IMR-90 (cell line): ENCODE measurements around the gene FNDC10. TPM values are rescaled to one million over a fixed set of nuclear protein-coding genes. Genes with fewer than 3 reads are reported as not detected.

Source experiments
- ATAC-seq: fragments of 200-7000 bp; cut with Tn5 transposase; 2 replicates; pipeline ENCODE4 v1.9.1; 2020; ENCODE audit warnings: low read depth, mild to moderate bottlenecking, moderate library complexity
- BruUV-seq: library from RNA; stranded (reverse); fragments of 400-500 nt; replicated peaks from 2 replicates; lab custom pipeline; 2021; lab: Mats Ljungman, UMichigan
- CTCF ChIA-PET: fragments of 300-600 bp; formaldehyde crosslinking; extraction: SDS; loops from one replicate; lab custom pipeline; 2021; ENCODE audit warnings: antibody characterized with exemption; lab: Yijun Ruan, JAX
- POLR2A ChIA-PET: fragments of 300-600 bp; sonication (Branson Sonifier 250); formaldehyde crosslinking; loops from one replicate; lab custom pipeline; 2022; ENCODE audit warnings: antibody characterized with exemption; ENCODE audit not compliant: unreplicated experiment; lab: Charles Lee
- DNase-seq: peaks from one replicate; pipeline ENCODE4 v3.0.0; 2013
- H2AFZ ChIP-seq: replicated peaks from 2 replicates; pipeline ENCODE3; 2013; ENCODE audit warnings: low read length, mild to moderate bottlenecking; ENCODE audit not compliant: poor library complexity
- H2AK5ac ChIP-seq: 2 replicates; pipeline ENCODE4 v1.6.1; 2013; ENCODE audit warnings: low read depth, low read length, inconsistent platforms
- H2AK9ac ChIP-seq: replicated peaks from 2 replicates; pipeline ENCODE3; 2013; ENCODE audit warnings: mild to moderate bottlenecking, low read depth, low read length, moderate library complexity; ENCODE audit not compliant: poor library complexity
- H2BK120ac ChIP-seq: 2 replicates; pipeline ENCODE4 v1.6.1; 2013; ENCODE audit warnings: low read depth, low read length, inconsistent platforms
- H2BK15ac ChIP-seq: 3 replicates; pipeline ENCODE4 v1.6.1; 2013; ENCODE audit warnings: low read depth, low read length, inconsistent platforms
- H2BK20ac ChIP-seq: 2 replicates; pipeline ENCODE4 v1.6.1; 2013; ENCODE audit warnings: low read depth, mild to moderate bottlenecking, inconsistent platforms, low read length, moderate library complexity
- H2BK5ac ChIP-seq: 2 replicates; pipeline ENCODE4 v1.6.1; 2013; ENCODE audit warnings: mild to moderate bottlenecking, low read depth, low read length, inconsistent platforms; ENCODE audit not compliant: poor library complexity, severe bottlenecking
- H3K14ac ChIP-seq: replicated peaks from 2 replicates; pipeline ENCODE4 v1.6.1; 2013; ENCODE audit warnings: low read depth, low read length, inconsistent platforms
- H3K18ac ChIP-seq: 2 replicates; pipeline ENCODE4 v1.6.1; 2013; ENCODE audit warnings: low read depth, low read length, control low read depth
- H3K23ac ChIP-seq: 2 replicates; pipeline ENCODE4 v1.6.1; 2013; ENCODE audit warnings: low read depth, low read length, inconsistent platforms
- H3K27ac ChIP-seq: 2 replicates; pipeline ENCODE4 v1.5.1; 2013; ENCODE audit warnings: mild to moderate bottlenecking, control low read depth, low read length; ENCODE audit not compliant: insufficient read depth
- H3K27me3 ChIP-seq: 2 replicates; pipeline ENCODE4 v1.6.1; 2013; ENCODE audit warnings: low read length; ENCODE audit not compliant: control insufficient read depth, insufficient read depth
- H3K36me3 ChIP-seq: 2 replicates; pipeline ENCODE4 v1.6.1; 2013; ENCODE audit warnings: low read length, mixed read lengths; ENCODE audit not compliant: control insufficient read depth, insufficient read depth
- H3K4ac ChIP-seq: 2 replicates; pipeline ENCODE4 v1.6.1; 2013; ENCODE audit warnings: low read depth, low read length, inconsistent platforms
- H3K4me1 ChIP-seq: 2 replicates; pipeline ENCODE4 v1.6.1; 2013; ENCODE audit warnings: low read length, mixed read lengths; ENCODE audit not compliant: control insufficient read depth, insufficient read depth
- H3K4me2 ChIP-seq: 2 replicates; pipeline ENCODE4 v1.6.1; 2013; ENCODE audit warnings: low read depth, mild to moderate bottlenecking, control low read depth, low read length, moderate library complexity
- H3K4me3 ChIP-seq: 2 replicates; pipeline ENCODE4 v1.5.1; 2013; ENCODE audit warnings: low read depth, mild to moderate bottlenecking, control low read depth, low read length, moderate library complexity; ENCODE audit not compliant: insufficient read depth
- H3K56ac ChIP-seq: 2 replicates; pipeline ENCODE4 v1.6.1; 2013; ENCODE audit warnings: low read length, inconsistent platforms; ENCODE audit not compliant: insufficient read depth; ENCODE audit errors: extremely low read depth
- H3K79me1 ChIP-seq, 2 experiments: 2 replicates each; pipeline ENCODE4 v1.6.1; 2013; ENCODE audit warnings: low read length in 2 of 2, inconsistent platforms in 1 of 2, low read depth in 1 of 2
- H3K9ac ChIP-seq: 2 replicates; pipeline ENCODE4 v1.6.1; 2013; ENCODE audit warnings: low read depth, low read length, control low read depth
- H3K9me1 ChIP-seq: 2 replicates; pipeline ENCODE4 v1.6.1; 2013; ENCODE audit warnings: low read length, inconsistent platforms; ENCODE audit not compliant: insufficient read depth
- H3K9me3 ChIP-seq: 2 replicates; pipeline ENCODE4 v1.6.1; 2013; ENCODE audit warnings: low read length; ENCODE audit not compliant: control insufficient read depth, insufficient read depth
- H4K20me1 ChIP-seq: 2 replicates; pipeline ENCODE4 v1.6.1; 2013; ENCODE audit warnings: low read length, inconsistent platforms; ENCODE audit not compliant: insufficient read depth
- H4K5ac ChIP-seq: 2 replicates; pipeline ENCODE4 v1.6.1; 2013; ENCODE audit warnings: mild to moderate bottlenecking, low read depth, low read length, control low read depth
- H4K8ac ChIP-seq, 2 experiments: 2 replicates each; pipeline ENCODE4 v1.6.1; 2013; ENCODE audit warnings: low read depth in 2 of 2, low read length in 2 of 2, control low read depth in 1 of 2, inconsistent platforms in 1 of 2
- H4K91ac ChIP-seq: 2 replicates; pipeline ENCODE4 v1.6.1; 2013; ENCODE audit warnings: low read depth, low read length, inconsistent platforms; ENCODE audit not compliant: insufficient read depth
- BHLHE40 ChIP-seq: fragments of 150-350 bp; IDR thresholded peaks from 2 replicates; pipeline ENCODE4 v1.6.1; 2016; ENCODE audit warnings: mild to moderate bottlenecking, low read depth, low read length
- CEBPB ChIP-seq: IDR thresholded peaks from 2 replicates; pipeline ENCODE4 v1.6.1; 2012; ENCODE audit warnings: low read depth, low read length, improper control_type of control experiment
- CHD1 ChIP-seq: IDR thresholded peaks from 2 replicates; pipeline ENCODE4 v1.6.1; 2012; ENCODE audit warnings: low read depth, low read length, improper control_type of control experiment
- CTCF ChIP-seq: conservative IDR thresholded peaks from 2 replicates; pipeline ENCODE4 v1.5.1; 2012; ENCODE audit warnings: mild to moderate bottlenecking, low read depth, low read length, improper control_type of control experiment
- MAFK ChIP-seq: IDR thresholded peaks from 2 replicates; pipeline ENCODE4 v1.6.1; 2012; ENCODE audit warnings: low read depth, low read length, improper control_type of control experiment
- MXI1 ChIP-seq: IDR thresholded peaks from 2 replicates; pipeline ENCODE4 v1.6.1; 2012; ENCODE audit warnings: low read depth, mild to moderate bottlenecking, low read length, moderate library complexity, borderline replicate concordance
- NFE2L2 ChIP-seq: fragments of 150-350 bp; IDR thresholded peaks from 2 replicates; pipeline ENCODE4 v1.6.1; 2016; ENCODE audit warnings: low read depth, mild to moderate bottlenecking, low read length
- RAD21 ChIP-seq: IDR thresholded peaks from 2 replicates; pipeline ENCODE4 v1.6.1; 2012; ENCODE audit warnings: low read length, improper control_type of control experiment
- RCOR1 ChIP-seq: IDR thresholded peaks from 2 replicates; pipeline ENCODE4 v1.6.1; 2012; ENCODE audit warnings: mild to moderate bottlenecking, low read length, improper control_type of control experiment; ENCODE audit not compliant: insufficient replicate concordance
- RFX5 ChIP-seq: IDR thresholded peaks from 2 replicates; pipeline ENCODE4 v1.8.0; 2012; ENCODE audit warnings: low read depth, mild to moderate bottlenecking, low read length, moderate library complexity
- SMC3 ChIP-seq: fragments of 150-350 bp; IDR thresholded peaks from 2 replicates; pipeline ENCODE4 v1.6.1; 2016; ENCODE audit warnings: low read depth, mild to moderate bottlenecking, antibody characterized with exemption, low read length, moderate library complexity
- WGBS, 2 experiments: methylation state at CpG; one replicate each; pipeline versions ENCODE4 v1.1.5 to v1.1.7; 2013; ENCODE audit warnings: missing lambda C conversion rate in 2 of 2; ENCODE audit not compliant: insufficient read length in 1 of 2; ENCODE audit errors: extremely low coverage in 2 of 2; 5-methylcytosine and 5-hydroxymethylcytosine counted together
- dilution Hi-C: fragments of 300-500 bp; cut with HindIII; formaldehyde crosslinking; loops from one replicate; pipeline ENCODE4 v1.14.3; 2018; ENCODE audit warnings: low sequenced_read_pairs; ENCODE audit not compliant: unreplicated experiment
- in situ Hi-C: fragments of 300-500 bp; cut with MboI; formaldehyde crosslinking; loops from 3 replicates; pipeline ENCODE4 v1.14.3; 2019; ENCODE audit warnings: low sequenced_read_pairs, inconsistent platforms, mixed read lengths
- intact Hi-C: fragments of 100-400 bp; cut with micrococcal nuclease; formaldehyde crosslinking; loops from 2 replicates; pipeline ENCODE4 v1.10.0; 2022
- polyA plus RNA-seq, 3 experiments: library from polyadenylated mRNA; depleted of rRNA; stranded (reverse); fragments of >200 nt; gene quantifications; 2 replicates each; pipeline ENCODE4 v1.2.3, GENCODE V29; 2012; ENCODE audit warnings: low replicate concordance in 1 of 3
- total RNA-seq: library from RNA; depleted of rRNA; stranded (reverse); fragments of >200 nt; gene quantifications from 2 replicates; pipeline ENCODE4 v1.2.3, GENCODE V29; 2012
- TF ChIP-seq, protein P1 (sequence below): fragments of 150-350 bp; IDR thresholded peaks from 2 replicates; pipeline ENCODE4 v1.6.1; 2016; ENCODE audit warnings: low read depth, mild to moderate bottlenecking, low read length, moderate library complexity, borderline replicate concordance

The FNDC10 gene
- total and polyA plus RNA-seq, 2 of the 4 experiments (the other 2 are of a cell fraction), result 0.36 to 5.8 TPM

GRCh38 chr1:1552263-1552639 lies 47.7 kb downstream of the FNDC10 start:
- Histone ChIP-seq H4K8ac (no peak overlapping the region), H3K9me1 (peaks cover 13% of the 10 kb centered on the region), H2BK120ac (no peak overlapping the region), H3K56ac (no peak overlapping the region), H2AK5ac (no peak overlapping the region), H2AFZ (no peak overlapping the region), H2AK9ac (peak overlapping the region; percentile 23), H3K36me3 (peaks cover 12% of the 10 kb centered on the region; the same call in 1 of the 2 replicates), H3K18ac (no peak overlapping the region), H2BK5ac (no peak overlapping the region), H3K27ac (no peak overlapping the region), H3K4ac (no peak overlapping the region), H4K20me1 (peaks cover 46% of the 10 kb centered on the region), H2BK20ac (no peak overlapping the region), H3K9me3 (no peaks in the 10 kb centered on the region), H4K5ac (no peak overlapping the region), H3K14ac (no peak overlapping the region), H3K79me1 (peaks cover 16 to 80% of the 10 kb centered on the region in 2 experiments), H3K4me1 (peaks cover 5% of the 10 kb centered on the region; the same call in 1 of the 2 replicates), H3K27me3 (no peaks in the 10 kb centered on the region), H3K9ac (no peak overlapping the region), H3K23ac (no peak overlapping the region), H3K4me3 (no peak overlapping the region), H2BK15ac (no peak overlapping the region), H4K91ac (no peak overlapping the region), H3K4me2 (no peak overlapping the region)
- WGBS, 2 experiments, result 96% methylated on average over 4 of the region's 10 CpGs; no CpG with 5 or more reads in 1 of the 2 experiments
- no peak for DNase-seq
- ChIA-PET CTCF (no interaction called here), POLR2A (no interaction called here)
- intact Hi-C loops, result no loop called here
- ATAC-seq, result no peak
- in situ Hi-C loops, result no loop called here
- no TSS peak for BruUV-seq
- TF ChIP-seq SMC3, result no peak
- no peak for TF ChIP-seq NFE2L2
- TF ChIP-seq RCOR1, result no peak
- TF ChIP-seq RAD21, result no peak
- no peak for TF ChIP-seq CEBPB
- TF ChIP-seq, protein P1, sequence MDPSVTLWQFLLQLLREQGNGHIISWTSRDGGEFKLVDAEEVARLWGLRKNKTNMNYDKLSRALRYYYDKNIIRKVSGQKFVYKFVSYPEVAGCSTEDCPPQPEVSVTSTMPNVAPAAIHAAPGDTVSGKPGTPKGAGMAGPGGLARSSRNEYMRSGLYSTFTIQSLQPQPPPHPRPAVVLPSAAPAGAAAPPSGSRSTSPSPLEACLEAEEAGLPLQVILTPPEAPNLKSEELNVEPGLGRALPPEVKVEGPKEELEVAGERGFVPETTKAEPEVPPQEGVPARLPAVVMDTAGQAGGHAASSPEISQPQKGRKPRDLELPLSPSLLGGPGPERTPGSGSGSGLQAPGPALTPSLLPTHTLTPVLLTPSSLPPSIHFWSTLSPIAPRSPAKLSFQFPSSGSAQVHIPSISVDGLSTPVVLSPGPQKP, result no peak
- no peak for TF ChIP-seq BHLHE40
- TF ChIP-seq CHD1, result no peak
- TF ChIP-seq RFX5, result no peak
- no peak for TF ChIP-seq MAFK
- no peak for TF ChIP-seq CTCF
- TF ChIP-seq MXI1, result no peak
- dilution Hi-C loops, result no loop called here
